Panc1 (cell line): ENCODE measurements around the gene RASGRF2. TPM values are rescaled to one million over a fixed set of nuclear protein-coding genes. Genes with fewer than 3 reads are reported as not detected.

Experiments used
- ATAC-seq: fragments of 200-7000 bp; cut with Tn5 transposase; 2 replicates; pipeline ENCODE4 v1.9.1; 2020; ENCODE audit warnings: mild to moderate bottlenecking, moderate library complexity
- BruUV-seq: library from RNA; stranded (reverse); fragments of 400-500 nt; replicated peaks from 2 replicates; lab custom pipeline; 2021; lab: Mats Ljungman, UMichigan
- CTCF ChIA-PET: fragments of 300-600 bp; sonication (Branson Sonifier 250); formaldehyde crosslinking; loops from one replicate; lab custom pipeline; 2022; ENCODE audit warnings: antibody characterized with exemption; lab: Charles Lee
- POLR2A ChIA-PET: fragments of 300-600 bp; sonication (Branson Sonifier 250); formaldehyde crosslinking; loops from one replicate; lab custom pipeline; 2022; ENCODE audit warnings: antibody characterized with exemption; lab: Charles Lee
- DNase-seq: peaks from one replicate; pipeline ENCODE4 v3.0.0-alpha.2; 2010; ENCODE audit warnings: low read depth, low spot score
- H3K27ac ChIP-seq: 2 replicates; pipeline ENCODE4 v1.5.1; 2011; ENCODE audit warnings: mild to moderate bottlenecking, low read length, inconsistent platforms
- H3K27me3 ChIP-seq: fragments of 200-500 bp; sonication (Bioruptor generic); 2 replicates; pipeline ENCODE4 v1.6.0; 2014; ENCODE audit warnings: low read length, inconsistent platforms; ENCODE audit not compliant: control insufficient read depth, insufficient read depth
- H3K36me3 ChIP-seq: fragments of 200-500 bp; sonication (Bioruptor generic); 2 replicates; pipeline ENCODE4 v1.5.1; 2014; ENCODE audit warnings: inconsistent platforms, mild to moderate bottlenecking, low read length, moderate library complexity; ENCODE audit not compliant: control insufficient read depth, insufficient read depth
- H3K4me1 ChIP-seq: 2 replicates; pipeline ENCODE4 v1.5.1; 2011; ENCODE audit warnings: inconsistent platforms, mild to moderate bottlenecking, low read length, moderate library complexity; ENCODE audit not compliant: control insufficient read depth, insufficient read depth
- H3K4me3 ChIP-seq, 2 experiments: 2 replicates each; pipeline ENCODE4 v1.5.1; 2011 to 2012; ENCODE audit warnings: low read depth in 2 of 2, low read length in 2 of 2, mild to moderate bottlenecking in 2 of 2, inconsistent platforms in 1 of 2, moderate library complexity in 1 of 2
- H3K9me3 ChIP-seq: fragments of 200-500 bp; sonication (Bioruptor generic); 2 replicates; pipeline ENCODE4 v1.5.1; 2014; ENCODE audit warnings: low read depth, mild to moderate bottlenecking, inconsistent platforms, low read length, moderate library complexity; ENCODE audit not compliant: control insufficient read depth, insufficient read depth
- CTCF ChIP-seq: fragments of 450-650 bp; IDR thresholded peaks from 2 replicates; pipeline ENCODE4 v1.5.1; 2017; ENCODE audit warnings: mild to moderate bottlenecking
- POLR2AphosphoS5 ChIP-seq: IDR thresholded peaks from 2 replicates; pipeline ENCODE4 v1.6.1; 2012; ENCODE audit warnings: mild to moderate bottlenecking, low read depth, low read length, moderate library complexity
- REST ChIP-seq, 2 experiments: IDR thresholded peaks; 2 replicates each; pipeline ENCODE4 v1.6.1; 2011 to 2012; ENCODE audit warnings: low read depth in 2 of 2, control low read depth in 1 of 2, low read length in 1 of 2, mild to moderate bottlenecking in 1 of 2, moderate library complexity in 1 of 2; ENCODE audit not compliant: insufficient read depth in 1 of 2
- SIN3A ChIP-seq: IDR thresholded peaks from 2 replicates; pipeline ENCODE4 v1.6.1; 2012; ENCODE audit warnings: low read depth, mild to moderate bottlenecking, low read length, moderate library complexity, borderline replicate concordance; ENCODE audit not compliant: insufficient read depth
- TCF7L2 ChIP-seq: IDR thresholded peaks from 2 replicates; pipeline ENCODE4 v1.6.1; 2011; ENCODE audit warnings: mild to moderate bottlenecking, low read depth, low read length, inconsistent platforms
- in situ Hi-C: cut with HindIII; loops from 2 replicates; pipeline ENCODE4 v1.10.0; 2016; ENCODE audit warnings: low sequenced_read_pairs, low pct_unique_long_range_greater_than_20kb
- intact Hi-C: fragments of 100-400 bp; cut with micrococcal nuclease; formaldehyde crosslinking; loops from one replicate; pipeline ENCODE4 v1.10.0; 2022; ENCODE audit not compliant: unreplicated experiment
- total RNA-seq: library from RNA; stranded (reverse); gene quantifications from one replicate; pipeline ENCODE4 v1.2.1, GENCODE V29; 2021; ENCODE audit not compliant: unreplicated experiment

The RASGRF2 gene
- total RNA-seq, 1 experiment from 2014 or later = 4.7 TPM

- Histone ChIP-seq H3K36me3 (no peaks in the 10 kb centered on the region), H3K4me1 (no peaks in the 10 kb centered on the region), H3K27me3 (no peaks in the 10 kb centered on the region), H3K27ac (no peak overlapping the region), H3K9me3 (no peaks in the 10 kb centered on the region), H3K4me3 (no peak overlapping the region)
- DNase-seq = no peak
- ChIA-PET CTCF (no interaction called here), POLR2A (no interaction called here)
- ATAC-seq = no peak
- TF ChIP-seq SIN3A = no peak
- no peak for TF ChIP-seq TCF7L2
- TF ChIP-seq REST (IDR thresholded peaks at IDR 0.05; ENCODE audit: insufficient read depth in 1 of 2, low read depth in 2 of 2, low read length in 1 of 2) = no peak
- no peak for TF ChIP-seq POLR2AphosphoS5
- TF ChIP-seq CTCF = no peak
- no TSS peak for BruUV-seq
- intact Hi-C loops = no loop called here
- in situ Hi-C loops = no loop called here
These were observed 266.1 kb downstream of the RASGRF2 start for GRCh38 chr5:81226286-81226685.

- intact Hi-C loops = no loop called here
- DNase-seq (no peak), ATAC-seq (no peak)
- H3K27me3 ChIP-seq = no peaks in the 10 kb centered on the region
- H3K4me1 ChIP-seq = no peaks in the 10 kb centered on the region
- H3K36me3 ChIP-seq = no peaks in the 10 kb centered on the region
- no peak overlapping the region for H3K4me3 ChIP-seq
- no TSS peak for BruUV-seq
- H3K9me3 ChIP-seq = no peaks in the 10 kb centered on the region
- no peak overlapping the region for H3K27ac ChIP-seq
- CTCF ChIA-PET = no interaction called here
- TF ChIP-seq CTCF (no peak), REST (IDR thresholded peaks at IDR 0.05; ENCODE audit: insufficient read depth in 1 of 2, low read depth in 2 of 2, low read length in 1 of 2) (no peak), SIN3A (no peak), TCF7L2 (no peak), POLR2AphosphoS5 (no peak)
- in situ Hi-C loops = no loop called here
- POLR2A ChIA-PET = no interaction called here
These were observed 266.8 kb downstream of the RASGRF2 start for GRCh38 chr5:81226949-81227348.
